Muscle of arm (tissue), 12 donors: Measurements from ENCODE around the gene TMPRSS9. TPM values are rescaled to one million over a fixed set of nuclear protein-coding genes. Genes with fewer than 3 reads are reported as not detected.
"Not testable (repeated sequence)": the region's sequence is repeated elsewhere in the genome, so short reads cannot be mapped to it uniquely, and the experiment has no call there.

ENCODE experiments used
- DNase-seq: peaks from one replicate; pipeline ENCODE4 v3.0.0-alpha.2; 2013
- polyA plus RNA-seq, 12 donors: library from polyadenylated mRNA; unstranded; fragments of 120-200 nt; gene quantifications; one replicate each; pipeline ENCODE4 v1.2.1, GENCODE V29; 2013; ENCODE audit not compliant: insufficient read length in 12 of 12

TMPRSS9 gene
- polyA plus RNA-seq, 12 donors, result 0.10 to 4.4 (median 0.28) TPM; not detected in 1

GRCh38 chr19:2340496-2341243, 19.4 kb upstream of the TMPRSS9 start:
- DNase-seq, result no peak

- DNase-seq, result no peak
Observed at GRCh38 chr19:2341244-2341751, 18.8 kb upstream of the TMPRSS9 start.

GRCh38 chr19:2341982-2342381, 18.1 kb upstream of the TMPRSS9 start:
- DNase-seq, result no peak

- no peak for DNase-seq
Observed at GRCh38 chr19:2342656-2343288, 17.3 kb upstream of the TMPRSS9 start.

- DNase-seq, result no peak
Observed at GRCh38 chr19:2343289-2343982, 16.6 kb upstream of the TMPRSS9 start.

- no peak for DNase-seq
Observed at GRCh38 chr19:2344381-2344870, 15.6 kb upstream of the TMPRSS9 start.

GRCh38 chr19:2345076-2345475, 15.0 kb upstream of the TMPRSS9 start:
- DNase-seq, result no peak

GRCh38 chr19:2345794-2346663, 14.0 kb upstream of the TMPRSS9 start:
- no peak for DNase-seq

- DNase-seq, result not testable (repeated sequence)
Observed at GRCh38 chr19:2349818-2350217, 10.2 kb upstream of the TMPRSS9 start.

GRCh38 chr19:2350656-2351055, 9.4 kb upstream of the TMPRSS9 start:
- no peak for DNase-seq

GRCh38 chr19:2351591-2351990, 8.5 kb upstream of the TMPRSS9 start:
- no peak for DNase-seq

- no peak for DNase-seq
Observed at GRCh38 chr19:2352121-2352520, 7.9 kb upstream of the TMPRSS9 start.

GRCh38 chr19:2353159-2353886, 6.7 kb upstream of the TMPRSS9 start:
- no peak for DNase-seq

GRCh38 chr19:2353887-2354592, 6.0 kb upstream of the TMPRSS9 start:
- no peak for DNase-seq

- DNase-seq, result no peak
Observed at GRCh38 chr19:2354670-2355069, 5.4 kb upstream of the TMPRSS9 start.

GRCh38 chr19:2355168-2356035, 4.7 kb upstream of the TMPRSS9 start:
- DNase-seq, result no peak

GRCh38 chr19:2356036-2356646, 3.9 kb upstream of the TMPRSS9 start:
- no peak for DNase-seq
